VCaP (cell line): Measurements from ENCODE around the gene IL17C.

Source experiments
- H3K27ac ChIP-seq: fragments of 450-650 bp; 2 replicates; pipeline ENCODE4 v1.5.1; 2017
- CTCF ChIP-seq: fragments of 450-650 bp; conservative IDR thresholded peaks from 2 replicates; pipeline ENCODE4 v1.5.1; 2017; ENCODE audit warnings: mild to moderate bottlenecking, moderate library complexity

Gene IL17C

DNA sequence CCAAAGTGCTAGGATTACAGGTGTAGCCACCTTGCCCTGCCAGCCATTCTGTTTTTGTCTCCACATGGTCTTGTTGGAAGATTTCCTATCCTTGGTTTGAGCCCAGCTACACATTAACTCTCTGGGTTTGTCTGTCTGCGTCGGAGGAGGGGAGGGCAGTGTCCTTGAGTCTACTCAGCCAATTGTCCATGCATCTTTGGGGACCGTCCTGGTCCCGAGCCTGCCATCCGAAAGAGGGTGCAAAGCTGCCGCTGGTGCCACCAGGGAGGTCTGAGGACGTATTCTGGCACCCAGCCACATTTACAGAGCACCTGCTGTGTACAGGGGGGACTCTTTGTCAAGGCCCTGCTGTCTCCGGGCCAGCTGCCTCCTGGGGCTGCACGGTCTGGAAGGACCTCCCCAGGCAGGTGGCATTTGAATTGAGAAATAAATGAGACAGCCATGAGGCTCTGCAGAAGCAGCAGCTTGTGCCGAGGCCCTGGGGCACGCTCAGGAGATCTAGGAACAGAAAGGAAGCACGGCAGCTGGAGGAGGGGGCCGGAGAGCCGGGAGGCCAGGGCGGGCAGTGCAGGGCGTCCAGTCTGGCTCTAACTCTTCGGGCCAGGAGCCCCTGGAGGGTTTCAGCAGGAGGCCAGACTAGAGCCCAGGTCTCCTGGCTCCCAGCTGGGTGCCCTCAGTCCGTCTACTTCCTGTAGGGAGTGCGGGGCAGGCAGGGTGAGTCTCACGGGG is 11.0 kb downstream of the IL17C start:
- H3K27ac ChIP-seq = no peak overlapping the region
- no peak for TF ChIP-seq CTCF

DNA sequence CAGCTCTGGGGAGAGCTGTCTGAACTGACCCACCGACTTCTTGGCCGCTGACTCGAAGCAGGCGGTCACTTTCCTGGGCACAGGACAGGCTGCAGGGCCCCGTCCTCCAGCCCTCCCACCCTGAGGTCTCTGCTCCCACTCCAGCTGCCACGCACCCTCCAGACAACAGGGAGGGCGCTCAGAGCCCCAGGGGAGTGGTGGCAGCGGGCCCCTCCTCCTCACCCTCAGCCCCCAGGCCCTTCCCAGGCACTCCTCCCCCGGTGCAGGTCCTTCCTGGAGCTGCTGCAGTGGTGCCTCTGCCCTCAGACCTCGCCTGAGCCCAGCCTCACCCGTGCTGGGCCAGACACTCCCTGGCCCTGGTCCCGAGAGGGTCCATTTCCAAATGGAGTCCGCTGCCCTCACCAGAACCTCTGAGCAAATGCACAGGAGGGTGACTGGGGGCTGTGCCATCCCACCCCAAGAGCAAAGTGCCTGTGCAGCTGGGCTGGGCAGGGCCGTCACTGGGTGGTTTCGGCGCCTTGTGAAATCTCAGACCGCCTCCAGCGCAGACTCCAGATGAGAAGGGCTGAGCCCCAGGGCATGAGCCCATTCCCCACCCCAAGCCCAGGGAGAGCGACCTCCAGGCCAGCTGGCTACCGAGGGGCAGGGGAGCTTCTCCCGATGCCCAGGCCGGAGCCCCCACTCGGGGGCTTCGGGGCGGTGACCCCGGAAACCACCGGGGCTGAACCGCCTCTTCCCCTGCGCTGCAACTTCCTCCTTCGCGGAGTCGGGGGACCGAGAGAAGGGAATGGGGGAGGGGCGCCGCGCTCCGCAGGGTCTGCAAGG is 11.8 kb downstream of the IL17C start:
- no peak overlapping the region for H3K27ac ChIP-seq

GRCh38 chr16:88650749-88651275 is 12.4 kb downstream of the IL17C start, which contains the start of gene CYBA:
CYBA (minus strand) TSS chr16:88651053; CDS start chr16:88651013, 40 bp downstream.
- TF ChIP-seq CTCF = no peak
- no peak within 1 kb of the TSS for H3K27ac ChIP-seq

More for the DNA sequence above, 11.8 kb downstream of the IL17C start:
- TF ChIP-seq CTCF = no peak

DNA sequence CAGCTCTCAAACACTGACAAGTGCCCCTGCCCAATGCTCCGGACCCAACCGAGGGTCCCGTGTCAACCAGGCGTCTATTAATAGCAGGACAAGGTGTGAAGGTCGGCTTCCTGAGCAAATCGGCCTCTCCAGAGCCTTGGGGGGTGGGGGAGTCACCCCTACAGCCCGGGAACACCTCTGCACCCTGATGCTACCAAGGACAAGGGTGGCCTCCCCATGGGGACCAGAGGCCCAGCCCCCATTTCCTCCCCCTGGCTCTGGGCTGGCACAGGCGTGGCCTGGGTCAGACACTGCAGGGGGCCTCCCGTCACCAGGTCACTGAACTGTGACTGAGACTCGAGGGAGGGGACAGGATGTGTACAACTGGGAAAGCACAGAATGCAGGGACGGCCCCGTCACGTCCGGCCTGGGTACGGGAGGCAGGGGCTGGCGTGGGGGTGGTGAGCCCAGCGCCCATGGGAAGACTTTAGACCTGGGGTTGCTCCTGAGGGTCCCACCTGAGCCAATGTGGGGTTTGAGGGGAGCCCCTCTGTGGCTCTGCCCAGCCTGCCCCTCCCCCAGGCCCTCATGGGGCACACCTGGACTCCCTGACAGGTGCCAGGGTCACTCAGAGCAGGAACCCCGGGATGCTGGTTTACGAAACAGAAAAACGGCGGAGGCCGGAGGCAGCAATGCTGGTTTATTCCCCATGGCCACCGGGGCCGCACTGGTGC is 13.1 kb downstream of the IL17C start:
- no peak for TF ChIP-seq CTCF
- no peak overlapping the region for H3K27ac ChIP-seq

GRCh38 chr16:88651989-88652761 is 13.8 kb downstream of the IL17C start:
- TF ChIP-seq CTCF = no peak
- H3K27ac ChIP-seq = no peak overlapping the region

DNA sequence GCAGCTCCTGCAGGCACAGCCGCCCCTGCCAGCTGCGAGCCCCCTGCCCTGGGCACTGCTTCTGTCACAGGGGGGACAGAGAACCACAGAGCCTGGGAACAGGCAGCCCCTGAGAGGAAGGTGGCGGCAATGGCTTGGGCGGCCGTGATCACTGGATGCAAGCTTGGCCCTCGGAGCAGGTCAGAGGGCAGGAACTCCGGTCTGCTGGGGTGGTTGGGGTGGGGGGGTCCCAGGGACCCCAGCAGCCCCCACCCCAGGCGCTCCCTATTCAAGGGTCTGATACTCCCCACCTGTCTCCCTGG is 14.3 kb downstream of the IL17C start:
- no peak overlapping the region for H3K27ac ChIP-seq
- no peak for TF ChIP-seq CTCF
